Activated T-helper 1 cell treated with Interleukin-2 at 50 U/mL for 16 hours (primary cell): ENCODE measurements around the gene RASGRP3.

Source experiments
- DNase-seq: peaks from one replicate; pipeline ENCODE4 v3.0.0-alpha.2; 2020; ENCODE audit warnings: low read depth

The RASGRP3 gene

GRCh38 chr2:33492399-33493134 is 16.1 kb downstream of the RASGRP3 start:
- no peak for DNase-seq

- no peak for DNase-seq
Measured at GRCh38 chr2:33494155-33494779, 17.8 kb downstream of the RASGRP3 start.

GRCh38 chr2:33494877-33495641 is 18.6 kb downstream of the RASGRP3 start:
- no peak for DNase-seq

- DNase-seq = no peak
Measured at GRCh38 chr2:33495683-33496082, 19.2 kb downstream of the RASGRP3 start.

GRCh38 chr2:33496150-33496549 is 19.7 kb downstream of the RASGRP3 start:
- DNase-seq = no peak

- no peak for DNase-seq
Measured at GRCh38 chr2:33496726-33497125, 20.3 kb downstream of the RASGRP3 start.

- no peak for DNase-seq
Measured at GRCh38 chr2:33497221-33497650, 20.8 kb downstream of the RASGRP3 start.

- no peak for DNase-seq
Measured at GRCh38 chr2:33498291-33498956, 22.0 kb downstream of the RASGRP3 start.

GRCh38 chr2:33500177-33500576 is 23.7 kb downstream of the RASGRP3 start:
- DNase-seq = no peak

GRCh38 chr2:33502025-33502424 is 25.6 kb downstream of the RASGRP3 start:
- DNase-seq = no peak

- DNase-seq = no peak
Measured at GRCh38 chr2:33503002-33503401, 26.6 kb downstream of the RASGRP3 start.

- no peak for DNase-seq
Measured at GRCh38 chr2:33505966-33506365, 29.5 kb downstream of the RASGRP3 start.

- DNase-seq = no peak
Measured at GRCh38 chr2:33509908-33510585, 33.6 kb downstream of the RASGRP3 start.

- DNase-seq = no peak
Measured at GRCh38 chr2:33510586-33510968, 34.1 kb downstream of the RASGRP3 start.

GRCh38 chr2:33511141-33511540 is 34.7 kb downstream of the RASGRP3 start:
- no peak for DNase-seq

GRCh38 chr2:33512112-33512511 is 35.7 kb downstream of the RASGRP3 start:
- no peak for DNase-seq

- DNase-seq = no peak
Measured at GRCh38 chr2:33513480-33513879, 37.0 kb downstream of the RASGRP3 start.

- no peak for DNase-seq
Measured at GRCh38 chr2:33516456-33516995, 40.1 kb downstream of the RASGRP3 start.

- no peak for DNase-seq
Measured at GRCh38 chr2:33518200-33518599, 41.8 kb downstream of the RASGRP3 start.

- DNase-seq = no peak
Measured at GRCh38 chr2:33518929-33519328, 42.5 kb downstream of the RASGRP3 start.

- no peak for DNase-seq
Measured at GRCh38 chr2:33521791-33522281, 45.4 kb downstream of the RASGRP3 start.
